Stimulated activated CD4-positive, alpha-beta T cell treated with anti-CD3 and anti-CD28 coated beads, Interleukin-2, amount 100 ng/mL, for 24 hours (primary cell): ENCODE data around the gene MBD2.
"Not testable (repeated sequence)": the region's sequence is repeated elsewhere in the genome, so short reads cannot be mapped to it uniquely, and the experiment has no call there.

Experiments used
- DNase-seq, 2 donors: peaks; one replicate each; pipeline ENCODE4 v3.0.0-alpha.2; 2020

Gene MBD2

DNA sequence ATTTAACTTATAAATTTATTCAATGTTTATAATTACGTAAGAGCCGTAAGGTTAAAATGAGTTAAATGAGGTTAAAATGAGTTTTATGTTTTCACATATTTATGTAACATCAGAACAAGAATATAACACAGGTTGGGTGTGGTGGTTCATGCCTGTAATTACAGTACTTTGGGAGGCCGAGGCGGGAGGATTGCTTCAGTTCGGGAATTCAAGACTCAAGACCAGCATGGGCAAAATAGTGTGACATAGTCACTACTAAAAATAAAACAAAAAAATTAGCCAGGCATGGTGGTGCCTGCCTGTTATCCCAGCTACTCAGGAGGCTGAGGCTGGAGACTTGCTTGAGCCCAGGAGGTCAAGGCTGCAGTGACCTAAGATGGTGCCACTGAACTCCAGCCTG, 9.3 kb upstream of the MBD2 start:
- no peak for DNase-seq

DNA sequence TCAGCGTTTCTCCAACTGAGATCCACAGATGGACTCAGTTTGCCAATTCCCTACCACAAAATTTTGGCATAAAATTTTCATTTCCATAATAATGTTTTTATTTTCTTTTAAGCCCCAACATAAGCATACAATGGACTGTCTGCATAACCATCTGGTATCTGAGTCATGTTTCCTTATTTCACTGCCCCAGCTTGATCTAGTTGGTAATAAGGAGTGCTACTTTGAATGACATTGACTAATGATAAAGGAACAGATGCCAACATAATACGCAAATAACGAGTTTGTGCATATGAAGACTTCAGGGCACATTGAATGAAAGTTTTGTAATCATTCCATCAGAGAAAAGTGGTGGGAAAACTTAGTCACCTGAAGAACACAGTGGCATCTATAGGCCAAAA, 8.8 kb upstream of the MBD2 start:
- no peak for DNase-seq

DNA sequence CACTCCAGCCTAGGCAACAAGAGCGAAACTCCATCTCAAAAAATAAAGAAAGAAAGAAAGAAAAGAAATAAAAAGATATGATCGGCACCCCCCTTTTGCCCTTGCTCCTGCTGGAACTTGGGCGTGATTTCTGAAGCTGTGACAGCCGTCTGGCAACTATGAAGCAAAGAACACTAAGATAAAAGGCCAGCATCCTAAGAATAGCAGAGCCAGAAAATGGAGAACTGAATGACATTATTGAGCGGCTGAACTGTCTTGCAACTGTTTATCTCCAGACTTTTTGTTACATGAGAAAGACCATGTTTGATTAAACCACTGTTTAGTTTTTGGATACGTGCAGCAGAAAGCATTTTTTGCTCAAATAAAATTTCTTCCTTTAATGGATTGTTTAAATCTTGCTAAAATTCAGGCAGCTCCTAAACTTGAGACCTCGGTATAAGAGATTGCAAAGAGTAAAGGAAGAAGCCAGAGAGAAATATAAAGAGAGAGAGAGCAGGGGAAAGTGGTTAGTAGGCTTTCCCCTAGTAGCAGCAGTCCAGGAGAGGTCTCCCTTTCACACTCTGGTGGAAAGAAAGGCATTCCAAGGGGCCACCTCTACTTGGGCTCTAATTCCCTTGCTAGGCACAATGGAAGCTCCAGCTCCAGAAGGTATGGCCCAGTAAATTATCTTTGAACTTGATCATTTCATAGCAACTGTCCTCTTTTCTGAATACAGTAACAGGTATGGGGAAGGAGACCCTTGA, 8.2 kb upstream of the MBD2 start:
- DNase-seq = no peak

DNA sequence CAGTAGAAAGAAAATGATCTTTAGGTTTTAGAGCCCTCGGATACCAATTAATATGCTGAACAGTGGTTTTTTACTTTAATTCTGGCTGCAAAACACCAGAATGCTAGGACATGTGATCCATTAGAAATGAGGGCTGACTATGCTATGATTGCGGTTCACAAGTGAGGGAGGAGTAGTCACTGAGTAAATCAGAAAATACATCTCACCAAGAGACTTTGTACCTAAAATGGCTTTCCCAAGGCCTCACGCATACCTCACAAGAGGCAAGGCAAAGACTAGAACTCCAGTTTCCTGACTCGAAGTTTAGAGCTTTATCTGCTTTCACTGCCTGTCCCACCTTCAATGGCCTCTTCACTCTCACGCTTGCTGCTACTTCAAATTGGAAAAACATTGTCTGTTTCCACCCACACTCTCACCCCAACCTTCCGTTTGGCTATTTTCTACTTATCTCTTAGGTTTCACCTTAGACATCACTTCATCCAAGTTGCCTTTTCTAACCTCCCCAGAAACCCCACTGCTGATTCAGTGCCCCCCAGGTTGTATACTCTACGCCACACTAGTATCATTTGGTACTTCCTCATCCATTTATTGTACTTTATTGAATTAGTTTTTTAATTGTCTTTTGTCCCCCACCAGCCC, 5.1 kb upstream of the MBD2 start:
- DNase-seq = peak in 1 of 2 donors; percentile 10

DNA sequence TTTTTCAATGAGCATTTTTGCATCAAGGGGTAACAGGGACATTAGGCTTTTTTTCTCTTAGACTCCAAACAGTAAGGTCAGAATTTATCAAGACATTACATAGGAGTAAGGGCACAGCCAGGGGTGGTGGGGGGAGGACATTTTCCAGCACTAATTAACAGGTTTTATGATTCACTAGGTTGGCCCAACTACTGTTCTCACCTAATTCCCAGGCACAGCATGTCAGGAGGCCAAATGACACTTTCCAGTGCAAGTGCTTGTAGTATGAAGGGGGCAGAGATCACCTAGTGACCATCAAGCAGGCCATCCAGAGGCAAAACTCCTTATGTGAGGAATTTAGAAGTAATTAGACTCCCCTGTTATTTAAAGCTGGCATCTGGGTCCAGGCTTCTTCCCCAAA, 3.9 kb upstream of the MBD2 start:
- no peak for DNase-seq

DNA sequence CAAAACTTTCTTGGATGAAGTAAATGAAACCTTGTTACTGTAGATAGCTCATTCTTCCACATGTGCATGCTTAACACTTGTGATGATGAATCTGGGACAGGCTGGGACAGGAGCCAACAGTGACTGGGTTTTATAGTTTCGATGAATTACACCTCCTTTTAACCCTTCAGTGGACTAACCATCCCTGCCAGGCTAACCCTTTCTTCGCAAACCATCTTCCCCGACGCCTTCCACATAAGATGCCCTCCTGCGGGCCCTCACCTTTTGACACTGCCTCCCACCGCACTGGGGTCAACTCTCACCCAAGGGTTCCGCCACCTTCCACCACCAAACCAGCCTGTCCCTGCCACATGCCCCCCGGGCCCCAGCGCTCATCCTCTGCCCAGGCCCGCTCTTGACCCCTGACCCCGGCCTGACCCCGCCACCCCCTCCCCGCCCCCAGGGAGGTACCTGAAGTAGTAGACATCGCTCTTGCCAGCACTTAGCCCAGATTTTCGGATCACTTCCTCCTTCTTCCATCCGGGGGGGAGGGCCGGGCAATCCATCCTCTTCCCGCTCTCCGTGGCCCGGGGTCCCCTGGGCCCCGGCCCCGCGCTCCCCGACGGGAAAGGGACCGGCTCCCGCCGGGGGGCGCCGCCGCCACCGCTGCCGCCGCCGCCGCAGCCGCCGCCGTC, 764 bp downstream of the MBD2 start:
- DNase-seq = peak; percentile 60 to 64

DNA sequence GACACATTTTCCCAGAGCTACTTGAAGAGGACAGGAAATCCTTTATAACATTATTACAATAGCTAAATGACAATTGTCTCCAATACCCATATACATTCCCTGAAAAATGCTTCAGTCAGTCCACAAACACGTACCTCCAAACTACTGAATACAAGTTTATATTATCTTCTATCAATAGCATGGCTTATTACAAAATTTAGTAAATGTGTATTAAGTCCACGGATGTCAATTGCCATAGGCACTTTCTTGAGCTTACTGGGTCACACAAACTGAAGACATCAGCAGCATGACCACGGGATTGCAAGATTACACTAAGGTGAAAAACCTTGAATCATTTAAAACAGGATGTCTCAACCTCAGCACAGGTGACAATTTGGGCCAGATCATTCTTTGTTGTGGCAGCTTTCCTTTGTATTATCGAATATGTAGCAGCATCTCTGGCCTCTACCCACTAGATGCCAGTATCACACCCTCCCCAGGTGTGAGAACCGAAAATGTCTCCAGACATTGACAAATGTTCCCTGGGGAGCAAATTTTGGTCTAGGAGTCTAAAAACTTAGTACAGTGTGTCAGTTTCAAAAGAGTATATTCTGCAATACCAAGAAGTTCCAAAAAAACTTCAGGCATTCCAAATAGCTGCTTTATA, 1.4 kb downstream of the MBD2 start:
- DNase-seq = peak; percentile 6 to 49

DNA sequence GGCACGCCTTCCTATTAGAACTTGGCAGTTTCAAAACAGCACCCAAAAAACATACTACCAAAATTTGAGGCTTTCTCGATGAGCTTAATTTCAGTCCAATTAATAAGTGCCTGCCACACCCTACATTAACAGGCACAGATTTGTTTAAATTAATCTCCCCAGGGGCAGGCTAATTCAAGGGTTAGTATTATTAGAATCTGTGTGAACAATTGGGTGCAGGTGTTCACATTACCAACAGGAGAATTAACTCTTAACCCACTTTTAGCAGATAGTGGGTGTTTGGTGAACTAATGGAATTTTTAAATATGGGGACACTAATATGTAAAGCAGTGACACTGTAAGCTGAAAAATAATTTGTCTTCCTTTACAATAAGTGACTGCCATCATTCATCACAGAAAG, 4.1 kb downstream of the MBD2 start:
- DNase-seq = no peak

DNA sequence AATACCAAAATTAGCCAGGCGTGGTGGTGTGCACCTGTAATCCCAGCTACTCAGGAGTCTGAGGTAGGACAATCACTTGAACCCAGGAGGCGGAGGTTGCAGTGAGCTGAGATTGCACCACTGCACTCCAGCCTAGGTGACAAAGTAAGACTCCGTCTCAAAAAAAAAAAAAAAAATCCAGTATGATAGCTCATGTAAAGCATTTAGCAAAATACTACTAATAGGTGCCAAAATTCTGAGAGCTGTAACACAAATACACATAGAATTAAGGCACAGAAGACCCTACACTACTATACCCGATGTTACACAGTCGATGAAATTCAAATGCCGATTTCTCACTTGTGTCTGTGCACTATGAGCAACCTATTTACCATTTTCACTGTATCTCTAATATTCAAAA, 5.7 kb downstream of the MBD2 start:
- DNase-seq = not testable (repeated sequence)

DNA sequence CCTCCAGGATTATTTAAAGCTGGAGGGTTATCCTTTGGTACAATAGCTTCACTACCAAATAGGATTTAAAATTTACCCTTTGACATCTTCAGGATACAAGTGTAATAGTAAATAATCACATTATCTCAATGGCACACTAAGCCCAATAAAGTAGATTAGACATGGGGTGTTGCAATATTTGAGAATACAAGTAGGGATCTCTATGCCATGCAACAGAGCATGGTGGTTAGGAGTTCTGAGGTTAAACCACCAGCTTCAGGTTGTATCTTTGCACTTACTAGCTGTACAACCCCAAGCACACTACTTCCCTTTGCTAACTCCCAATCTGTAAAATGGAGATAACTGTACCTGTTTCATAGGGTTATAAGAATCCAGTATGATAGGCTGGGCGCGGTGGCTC, 6.2 kb downstream of the MBD2 start:
- no peak for DNase-seq

DNA sequence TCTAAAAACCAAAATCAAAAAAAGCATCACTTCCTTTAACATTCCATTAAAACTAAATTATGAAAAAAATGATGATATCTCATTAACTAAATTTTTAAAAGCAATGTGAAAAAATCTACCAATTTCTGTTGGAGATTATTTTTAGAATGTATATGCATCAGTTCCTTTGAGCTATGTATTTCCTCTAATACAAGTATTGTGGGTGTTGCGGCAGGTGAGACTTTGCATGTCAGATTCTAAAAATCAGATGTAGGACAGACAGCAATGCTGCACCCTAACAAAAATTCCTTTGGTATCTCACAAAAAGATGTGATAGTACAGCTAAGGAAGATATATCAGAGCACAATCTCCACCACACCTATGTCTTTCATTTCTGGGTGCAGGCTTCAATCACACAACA, 6.8 kb downstream of the MBD2 start:
- DNase-seq = no peak

DNA sequence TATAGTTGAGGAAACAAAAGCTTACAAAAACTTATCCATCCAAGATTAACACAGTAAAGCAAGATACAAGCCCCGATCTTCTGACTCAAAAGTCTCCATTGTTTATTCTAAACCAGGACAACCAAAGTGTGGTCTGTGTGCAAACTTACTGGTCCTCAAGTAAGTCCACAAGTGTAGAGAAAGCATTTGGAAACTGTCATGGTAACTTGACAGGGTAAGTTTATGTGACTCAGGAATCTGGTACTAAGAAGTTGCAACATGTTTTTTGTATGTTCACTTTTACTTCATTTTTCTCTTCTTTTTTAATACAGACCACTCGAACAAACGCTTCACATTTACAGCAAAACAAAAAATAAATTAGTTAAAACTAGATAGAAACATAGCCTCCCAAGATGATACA, 9.4 kb downstream of the MBD2 start:
- no peak for DNase-seq

DNA sequence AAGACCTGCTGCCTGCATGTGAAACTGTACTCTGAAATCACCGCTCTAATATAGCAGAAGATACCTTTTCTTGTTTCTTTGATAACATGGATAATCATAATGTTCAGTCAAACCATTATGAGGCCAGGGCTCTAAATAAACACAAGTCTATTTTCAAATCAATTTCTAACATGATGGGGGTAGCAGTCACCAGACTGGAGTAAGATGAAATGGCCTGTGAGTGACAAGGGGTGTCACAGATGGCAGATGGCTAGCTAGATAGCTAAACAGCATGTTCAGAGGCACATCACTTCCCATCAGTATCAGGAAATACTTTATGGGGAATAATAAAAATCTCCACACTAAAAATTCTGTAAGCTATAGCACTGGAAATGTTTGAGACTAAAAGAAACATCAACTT, 14.0 kb downstream of the MBD2 start:
- DNase-seq = no peak

DNA sequence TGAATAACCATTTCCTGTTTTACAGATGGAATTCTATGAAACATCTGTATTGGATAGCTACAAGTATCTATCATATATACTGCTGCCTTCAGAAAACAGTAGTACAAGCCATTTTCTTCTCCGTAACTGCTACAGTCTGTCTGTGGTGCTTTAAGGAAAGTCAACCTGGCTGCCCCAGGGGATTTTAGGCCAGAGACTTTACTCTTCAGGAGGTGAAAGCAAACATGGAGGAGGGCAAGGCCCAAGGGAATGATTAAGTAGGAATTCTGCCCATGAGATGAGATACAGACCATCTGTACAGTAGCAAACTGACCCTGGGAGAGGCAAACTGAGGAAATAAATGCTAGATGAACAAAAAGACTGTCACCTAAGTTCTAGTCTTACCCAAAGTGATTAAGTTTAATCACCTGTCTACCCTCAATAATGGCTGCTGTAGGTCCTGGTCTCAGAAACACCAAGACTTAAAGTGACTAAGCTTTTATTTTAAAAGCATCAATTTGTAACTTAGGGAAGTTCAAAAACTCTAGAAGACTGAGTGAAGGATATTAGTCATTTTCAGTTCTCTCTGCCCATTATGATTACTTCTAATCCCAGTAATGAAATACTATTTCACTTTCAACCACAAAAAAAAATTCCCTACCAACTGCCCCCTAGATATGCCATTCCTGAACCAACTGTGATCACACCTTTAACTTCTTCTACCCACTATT, 14.8 kb downstream of the MBD2 start:
- DNase-seq = no peak

DNA sequence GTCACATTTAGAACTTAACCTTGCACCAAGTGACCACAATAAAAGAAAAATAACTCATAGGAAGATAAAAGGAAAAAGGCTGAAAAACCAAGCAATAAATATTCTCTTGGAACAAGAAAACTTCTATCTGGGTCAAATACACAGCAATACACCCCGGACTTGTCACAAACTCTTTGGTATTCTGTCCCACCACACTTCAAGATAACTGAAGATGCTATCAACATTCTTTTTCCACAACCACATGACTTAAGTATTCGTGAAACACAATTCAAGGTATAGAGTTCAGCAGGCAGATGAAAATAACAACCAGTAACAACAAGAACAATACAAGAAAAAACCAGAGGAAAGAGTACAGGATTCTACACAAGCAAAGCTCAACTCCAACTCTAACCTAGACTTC, 18.0 kb downstream of the MBD2 start:
- no peak for DNase-seq

DNA sequence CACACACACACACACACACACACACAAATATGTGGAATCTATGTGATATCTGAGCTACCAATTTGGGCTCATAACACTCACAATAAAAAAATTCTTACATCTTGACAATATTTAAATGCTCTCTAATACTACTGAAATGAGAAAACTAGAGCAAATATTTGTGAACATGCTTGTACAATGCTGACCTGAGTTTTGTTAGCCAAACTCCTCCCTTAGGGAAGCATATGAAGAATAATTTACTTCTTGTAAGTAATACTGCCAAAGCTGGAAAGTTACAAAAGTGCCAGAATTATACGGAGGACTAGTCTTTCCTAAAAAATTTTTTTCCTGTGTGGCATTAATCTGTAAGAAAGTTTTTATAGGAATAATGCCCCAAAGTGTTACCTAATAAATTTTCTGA, 18.5 kb downstream of the MBD2 start:
- no peak for DNase-seq

DNA sequence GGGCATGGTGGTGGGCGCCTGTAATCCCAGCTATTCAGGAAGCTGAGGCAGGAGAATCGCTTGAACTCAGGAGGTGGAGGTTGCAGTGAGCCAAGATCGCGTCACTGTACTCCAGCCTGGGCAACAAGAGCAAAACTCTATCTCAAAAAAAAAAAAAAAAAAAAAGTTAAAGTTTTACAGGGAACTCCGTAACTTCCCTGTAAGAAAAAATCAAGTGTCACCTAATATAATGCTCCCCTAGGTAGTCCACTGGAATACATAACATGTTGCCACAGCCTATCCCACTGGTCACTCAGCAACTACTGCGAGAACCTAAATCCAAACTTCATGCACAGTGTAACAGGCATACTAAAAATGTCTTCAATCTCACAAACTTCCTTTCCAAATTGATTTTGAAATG, 19.0 kb downstream of the MBD2 start:
- DNase-seq = not testable (repeated sequence)

DNA sequence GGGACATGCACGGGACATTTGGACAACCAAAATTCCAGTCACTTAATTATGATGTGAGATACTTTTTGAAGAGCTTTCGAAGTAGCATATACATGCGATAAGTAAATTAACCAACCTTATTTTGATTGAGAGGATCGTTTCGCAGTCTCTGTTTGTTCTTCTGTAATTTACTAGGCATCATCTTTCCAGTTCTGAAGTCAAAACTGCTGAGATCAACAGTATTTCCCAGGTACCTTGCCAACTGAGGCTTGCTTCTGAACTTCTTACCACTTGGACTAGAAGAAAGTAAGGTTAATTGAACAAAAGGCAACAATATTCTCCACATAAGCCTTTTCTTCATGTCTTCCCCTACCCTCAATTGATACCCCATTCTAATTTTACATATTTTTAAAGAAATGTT, 19.6 kb downstream of the MBD2 start:
- no peak for DNase-seq

DNA sequence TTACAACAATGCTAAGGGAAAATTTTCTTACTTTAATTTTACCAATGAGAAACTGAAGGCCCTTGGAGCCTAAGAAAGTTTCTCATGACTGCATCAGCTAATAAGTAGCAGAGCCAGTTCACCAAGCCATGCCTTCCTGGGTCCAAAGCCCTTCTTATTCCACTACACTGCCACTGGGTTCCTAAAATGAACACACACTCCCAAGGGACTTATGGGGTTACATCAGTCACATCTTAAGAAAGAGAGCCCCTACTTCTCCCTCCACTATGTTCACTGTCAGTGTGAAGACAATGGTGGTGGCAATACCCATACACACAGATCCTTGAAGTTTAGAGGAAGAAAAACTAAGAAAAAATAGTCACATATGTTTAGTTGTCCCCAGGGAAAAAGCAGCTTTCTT, 20.6 kb downstream of the MBD2 start:
- no peak for DNase-seq

DNA sequence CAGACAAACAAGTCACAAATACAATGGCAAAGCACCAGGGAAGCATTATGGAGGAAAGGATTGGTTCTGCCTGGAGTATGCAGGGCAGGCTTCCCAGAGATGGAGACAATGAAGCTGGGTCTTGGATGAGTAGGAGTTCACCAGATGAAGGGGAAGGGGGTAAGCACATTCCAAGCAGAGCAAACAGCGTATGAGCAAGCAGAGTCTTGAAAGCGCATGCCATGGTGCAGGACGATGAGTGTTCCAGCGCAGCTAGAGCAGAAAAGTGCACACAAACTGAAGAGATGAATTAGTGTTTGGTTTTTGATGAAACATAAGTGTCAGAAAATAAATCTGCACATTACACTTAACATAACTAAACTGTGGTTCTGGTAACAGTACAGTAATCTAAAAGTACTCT, 21.6 kb downstream of the MBD2 start:
- no peak for DNase-seq

DNA sequence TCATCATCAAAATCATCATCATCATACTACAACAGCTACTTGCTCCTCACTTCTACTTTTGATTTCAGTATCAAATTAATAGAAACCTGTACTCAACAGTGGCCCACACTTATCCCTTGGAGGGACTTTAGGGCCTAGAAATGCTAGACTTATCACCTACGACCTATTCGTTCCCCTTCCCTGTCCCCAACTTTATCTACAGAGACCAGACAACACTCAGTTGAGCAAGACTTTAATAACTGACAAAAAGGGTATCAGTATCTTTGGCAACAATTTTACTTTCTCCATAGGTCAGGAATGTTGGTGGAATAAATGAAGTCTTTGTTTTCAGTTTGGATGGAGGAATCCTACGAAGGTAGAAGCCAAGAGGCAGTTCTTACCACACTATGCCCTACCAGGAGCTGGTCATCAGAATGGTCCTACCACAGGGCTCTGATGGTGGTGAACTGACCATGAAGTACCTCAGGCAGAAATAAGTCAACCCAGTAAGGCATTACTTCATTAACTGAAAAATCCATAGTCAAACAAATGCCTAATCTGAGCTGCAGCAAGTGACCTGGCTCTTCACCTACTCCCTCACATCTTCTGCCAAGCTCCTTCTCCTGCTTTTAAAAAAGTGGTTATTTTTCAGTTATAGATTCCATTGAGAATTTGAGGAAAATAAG, 26.6 kb downstream of the MBD2 start:
- no peak for DNase-seq

DNA sequence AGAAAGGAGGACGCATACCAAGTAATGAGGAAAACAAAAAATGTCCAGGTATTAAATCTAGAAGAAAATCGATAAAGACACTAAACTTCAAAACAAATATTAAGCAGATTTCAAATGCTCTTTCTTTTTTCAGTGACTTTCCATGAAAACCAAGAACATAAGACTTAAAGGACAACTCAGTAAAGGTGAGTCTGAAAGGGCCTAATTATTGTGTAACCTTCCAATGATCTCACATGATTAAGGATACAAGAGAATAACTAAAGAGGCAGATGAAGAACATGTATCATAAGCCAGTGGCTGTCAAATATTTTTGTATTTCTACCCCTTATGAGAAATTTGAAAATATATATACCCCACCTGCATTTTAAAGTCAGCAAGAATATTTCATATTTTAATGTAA, 30.7 kb downstream of the MBD2 start:
- no peak for DNase-seq

DNA sequence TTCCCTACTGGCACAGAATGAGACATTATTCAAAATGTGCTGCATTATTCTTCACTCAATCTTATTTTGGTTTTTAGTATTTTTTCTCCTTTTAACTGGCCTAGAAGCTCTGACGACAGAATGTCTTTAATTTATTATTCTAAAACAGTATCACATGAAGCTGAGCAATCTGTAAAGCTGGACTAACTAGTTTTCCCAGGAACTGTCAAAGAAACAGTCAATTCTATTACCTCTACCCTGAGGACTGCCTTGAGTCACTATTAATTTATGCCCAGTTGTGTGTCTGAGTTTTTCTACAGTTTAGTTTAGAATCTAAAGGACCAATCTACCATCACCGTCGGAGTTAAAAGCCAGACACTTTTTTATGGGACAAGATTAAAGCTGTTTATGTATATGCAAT, 31.6 kb downstream of the MBD2 start:
- no peak for DNase-seq
